GM18502 (cell line): ENCODE data around the gene MYL7.

Experiments used
- ATAC-seq: cut with Tn5 transposase; IDR thresholded peaks from one replicate; pipeline ENCODE4 v1.9.1; 2021; ENCODE audit warnings: mild to moderate bottlenecking; ENCODE audit not compliant: unreplicated experiment, poor library complexity

MYL7 gene

GRCh38 chr7:44113764-44114354 is 27.3 kb downstream of the MYL7 start:
- no peak for ATAC-seq

DNA sequence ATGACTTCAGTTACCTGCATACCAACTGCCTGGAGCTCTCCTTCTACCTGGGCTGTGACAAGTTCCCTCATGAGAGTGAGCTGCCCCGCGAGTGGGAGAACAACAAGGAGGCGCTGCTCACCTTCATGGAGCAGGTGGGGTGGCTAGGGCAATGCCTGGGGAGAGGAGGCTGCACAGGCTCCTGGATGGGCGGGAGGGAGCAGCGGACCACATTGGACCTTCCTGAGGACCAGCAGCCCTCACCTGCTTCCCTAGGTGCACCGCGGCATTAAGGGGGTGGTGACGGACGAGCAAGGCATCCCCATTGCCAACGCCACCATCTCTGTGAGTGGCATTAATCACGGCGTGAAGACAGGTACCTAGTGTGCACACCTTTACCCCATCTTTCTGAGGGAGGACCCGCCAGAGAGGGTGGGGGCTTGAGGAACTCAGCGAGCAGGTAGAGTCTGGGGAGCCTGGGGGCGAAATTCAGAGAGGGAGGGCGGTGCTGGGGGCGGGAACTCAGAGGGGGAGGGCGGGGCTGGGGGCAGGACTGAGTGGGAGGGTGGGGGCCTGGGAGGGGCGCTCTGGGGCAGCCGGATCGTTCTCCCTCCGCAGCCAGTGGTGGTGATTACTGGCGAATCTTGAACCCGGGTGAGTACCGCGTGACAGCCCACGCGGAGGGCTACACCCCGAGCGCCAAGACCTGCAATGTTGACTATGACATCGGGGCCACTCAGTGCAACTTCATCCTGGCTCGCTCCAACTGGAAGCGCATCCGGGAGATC is 28.0 kb downstream of the MYL7 start:
- ATAC-seq = no peak

DNA sequence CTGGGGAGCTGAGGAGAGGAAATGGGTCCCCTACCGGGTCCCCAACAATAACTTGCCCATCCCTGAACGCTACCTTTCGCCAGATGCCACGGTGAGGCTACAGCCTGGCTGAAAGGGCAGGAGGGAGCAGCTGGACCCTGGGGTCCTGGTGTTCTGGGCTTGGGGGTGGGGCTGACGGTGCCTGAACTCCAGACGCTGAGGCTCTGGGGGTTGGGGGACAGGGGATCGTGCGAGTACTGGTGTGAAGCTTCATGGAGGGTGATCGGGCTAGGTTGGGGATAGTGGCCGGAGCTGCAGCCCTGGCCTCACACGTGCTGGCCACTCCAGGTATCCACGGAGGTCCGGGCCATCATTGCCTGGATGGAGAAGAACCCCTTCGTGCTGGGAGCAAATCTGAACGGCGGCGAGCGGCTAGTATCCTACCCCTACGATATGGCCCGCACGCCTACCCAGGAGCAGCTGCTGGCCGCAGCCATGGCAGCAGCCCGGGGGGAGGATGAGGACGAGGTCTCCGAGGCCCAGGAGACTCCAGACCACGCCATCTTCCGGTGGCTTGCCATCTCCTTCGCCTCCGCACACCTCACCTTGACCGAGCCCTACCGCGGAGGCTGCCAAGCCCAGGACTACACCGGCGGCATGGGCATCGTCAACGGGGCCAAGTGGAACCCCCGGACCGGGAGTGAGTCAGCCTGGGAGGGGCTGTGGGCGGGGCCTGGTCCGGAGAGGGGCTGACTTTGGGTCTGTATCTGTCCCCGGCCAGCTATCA is 28.7 kb downstream of the MYL7 start:
- ATAC-seq = no peak

GRCh38 chr7:44111761-44112160 is 29.4 kb downstream of the MYL7 start:
- no peak for ATAC-seq

- ATAC-seq = no peak
These were observed 30.2 kb downstream of the MYL7 start for GRCh38 chr7:44110719-44111635.

GRCh38 chr7:44109991-44110390 is 31.1 kb downstream of the MYL7 start:
- ATAC-seq = no peak

GRCh38 chr7:44108768-44109750 is 32.1 kb downstream of the MYL7 start:
- ATAC-seq = no peak

DNA sequence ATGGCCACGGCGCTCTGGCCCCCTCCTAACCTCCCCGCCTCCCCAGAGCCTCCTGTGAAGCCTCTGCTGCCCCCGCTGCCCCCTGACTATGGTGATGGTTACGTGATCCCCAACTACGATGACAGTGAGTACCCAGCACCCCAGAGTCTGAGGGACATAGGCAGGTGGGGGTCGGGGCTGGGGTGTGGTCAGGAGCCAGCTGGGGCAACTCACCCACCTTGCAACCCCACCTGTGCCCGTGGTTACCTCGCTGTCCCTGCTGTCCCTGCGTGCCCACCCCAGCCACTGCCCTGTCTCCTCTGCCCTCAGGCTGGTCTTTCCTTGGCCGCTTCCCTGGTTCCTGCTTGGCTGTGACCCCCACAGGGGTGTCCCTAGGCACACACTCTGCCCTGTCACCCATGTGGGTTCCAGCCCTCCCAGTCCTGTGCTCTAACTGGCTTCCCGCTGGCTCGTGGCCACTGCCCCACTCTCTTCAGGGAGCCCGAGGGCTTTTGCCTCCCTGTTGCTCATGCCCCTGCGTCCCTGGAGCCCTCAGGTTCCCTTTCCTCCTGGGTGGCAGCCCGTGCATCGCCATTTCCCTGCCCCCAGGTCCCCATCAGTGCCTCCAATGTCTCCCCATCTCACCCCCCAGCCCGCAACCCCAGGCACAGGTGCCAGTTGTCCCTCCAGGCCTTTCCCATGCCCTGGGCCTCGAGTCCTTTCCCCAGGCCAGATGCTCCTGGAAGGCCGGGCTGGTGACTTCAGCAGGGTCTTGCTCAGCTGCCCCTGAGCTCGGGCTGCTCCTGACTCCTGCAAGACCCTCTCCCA is 33.0 kb downstream of the MYL7 start:
- no peak for ATAC-seq

- no peak for ATAC-seq
These were observed 33.8 kb downstream of the MYL7 start for GRCh38 chr7:44107116-44107960.

GRCh38 chr7:44106311-44107065 is 34.6 kb downstream of the MYL7 start:
- ATAC-seq = no peak

- no peak for ATAC-seq
These were observed 35.3 kb downstream of the MYL7 start for GRCh38 chr7:44105832-44106231.

DNA sequence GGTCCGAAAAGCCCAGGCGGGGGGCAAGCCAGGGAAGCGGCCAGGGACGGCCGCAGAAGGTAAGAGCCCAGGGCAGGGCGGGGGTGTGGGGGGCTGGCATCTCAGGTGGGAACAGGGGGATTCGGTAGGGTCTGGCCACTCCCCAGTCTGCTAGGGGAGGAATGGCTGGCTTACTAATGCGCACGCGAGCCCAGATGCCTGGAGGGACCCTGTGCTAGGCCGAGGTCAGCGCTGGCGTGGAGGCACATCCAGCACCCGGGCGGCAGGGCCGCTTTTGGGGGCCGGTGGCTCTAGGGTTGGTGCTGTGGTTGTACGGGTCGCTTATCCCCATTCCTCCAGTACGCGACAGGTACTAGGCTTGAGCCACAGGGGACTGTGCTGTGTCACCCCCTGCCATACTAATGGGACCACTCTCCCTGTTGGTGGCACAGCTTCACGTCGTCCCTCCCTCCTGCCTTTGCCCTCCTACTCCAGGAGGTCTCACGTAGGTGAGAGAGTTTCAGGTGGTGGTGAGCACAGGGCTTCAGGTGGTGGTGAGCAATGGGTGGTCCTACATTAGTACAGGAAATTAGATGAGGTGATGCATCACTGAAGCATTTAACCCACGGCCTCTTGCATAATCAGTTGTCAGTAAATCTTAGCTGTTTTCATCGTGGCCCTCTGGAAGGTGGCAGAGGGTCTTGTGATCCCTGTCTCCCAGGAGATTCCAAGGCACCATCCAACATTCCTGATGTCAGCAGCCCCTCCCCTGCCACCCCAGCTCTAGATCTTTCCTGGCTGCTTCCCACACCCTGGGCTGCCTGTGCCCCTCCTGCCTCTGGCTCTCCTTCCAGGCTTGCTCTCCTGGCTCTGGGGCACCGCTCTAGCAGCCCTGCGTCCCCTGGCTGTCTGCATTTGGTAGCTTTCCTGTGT is 36.0 kb downstream of the MYL7 start:
- no peak for ATAC-seq

GRCh38 chr7:44103923-44104859 is 36.9 kb downstream of the MYL7 start, which contains the start of gene AEBP1:
TSS of gene AEBP1 (plus strand) at chr7:44104345. CDS start at chr7:44104666, 321 bp downstream.
- ATAC-seq = no peak

DNA sequence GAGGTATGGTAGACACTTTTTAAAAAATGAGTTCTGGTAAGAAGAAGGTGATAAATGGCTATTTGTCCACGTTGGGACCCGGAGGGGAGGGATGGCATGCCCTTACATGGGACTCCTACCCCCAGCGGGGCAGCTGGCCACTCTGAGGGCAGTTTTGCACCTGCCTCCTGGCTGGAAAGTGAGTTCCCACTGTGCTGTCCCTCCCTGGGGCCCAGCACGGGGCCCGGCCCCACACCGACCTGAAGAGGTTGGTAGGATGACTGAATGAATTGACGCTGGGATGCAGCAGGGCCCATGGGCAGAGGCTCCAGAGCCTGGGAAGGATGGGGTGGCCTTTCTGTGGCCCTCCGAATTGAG is 37.6 kb downstream of the MYL7 start:
- ATAC-seq = no peak
